Stomach (tissue), 9 donors: ENCODE results near the gene STARD7. TPM values are rescaled to one million over a fixed set of nuclear protein-coding genes. Genes with fewer than 3 reads are reported as not detected.
"Not testable (repeated sequence)": the region's sequence is repeated elsewhere in the genome, so short reads cannot be mapped to it uniquely, and the experiment has no call there.

Experiments used
- DNase-seq, 2 donors: peaks; one replicate each; pipeline versions ENCODE4 v3.0.0 to v3.0.0-alpha.2; 2013 to 2019
- H3K27ac ChIP-seq, 5 donors: fragments of 200-600 bp in 4 of 5; sonication (generic) in 4 of 5; one replicate each; pipeline ENCODE4 v1.5.1; 2013 to 2019; ENCODE audit warnings: mild to moderate bottlenecking in 1 of 5, moderate library complexity in 1 of 5
- H3K27me3 ChIP-seq, 3 donors: fragments of 200-600 bp; sonication (generic); one replicate each; pipeline ENCODE4 v1.5.1; 2017 to 2019; ENCODE audit warnings: mixed run types in 1 of 3
- H3K36me3 ChIP-seq, 4 donors: fragments of 200-600 bp; sonication (generic); 1 replicate in 3 of 4; 2 replicates in 1 of 4; pipeline ENCODE4 v1.5.1; 2016 to 2019
- H3K4me1 ChIP-seq, 4 donors: fragments of 200-600 bp; sonication (generic); one replicate each; pipeline ENCODE4 v1.5.1; 2016 to 2019
- H3K4me3 ChIP-seq, 4 donors: fragments of 200-600 bp; sonication (generic) in 3 of 4; one replicate each; pipeline ENCODE4 v1.5.1; 2016 to 2019; ENCODE audit warnings: mild to moderate bottlenecking in 1 of 4
- H3K9me3 ChIP-seq, 4 donors: fragments of 200-600 bp; sonication (generic); one replicate each; pipeline ENCODE4 v1.5.1; 2016 to 2019
- EP300 ChIP-seq: sonication (generic); formaldehyde crosslinking; IDR thresholded peaks from one replicate; pipeline ENCODE4 v1.6.1; 2017; ENCODE audit warnings: antibody characterized with exemption
- POLR2A ChIP-seq, 4 donors: fragments of 450-650 bp; IDR thresholded peaks; one replicate each; pipeline ENCODE4 v1.6.1; 2016; ENCODE audit warnings: antibody characterized with exemption in 4 of 4, control low read depth in 2 of 4, mild to moderate bottlenecking in 1 of 4, moderate library complexity in 1 of 4
- POLR2AphosphoS5 ChIP-seq, 3 donors: sonication (generic); formaldehyde crosslinking; IDR thresholded peaks; one replicate each; pipeline ENCODE4 v1.6.1; 2016; ENCODE audit warnings: antibody characterized with exemption in 3 of 3
- WGBS, 5 donors: extraction: QIAGEN DNeasy Blood & Tissue Kit in 3 of 5; methylation state at CpG; one replicate each; pipeline versions ENCODE4 v1.1.5 to v1.1.7; 2013 to 2018; 5-methylcytosine and 5-hydroxymethylcytosine counted together
- intact Hi-C: fragments of 100-400 bp; cut with DNase I; formaldehyde crosslinking; loops from one replicate; pipeline ENCODE4 v1.15.1; 2023; ENCODE audit warnings: low total_unique reads
- polyA plus RNA-seq, 3 donors: library from polyadenylated mRNA; stranded (reverse); fragments of 200-250 nt; gene quantifications; one replicate each; pipeline ENCODE4 v1.2.3, GENCODE V29; 2013
- total RNA-seq, 5 donors: library from RNA; depleted of rRNA; stranded (reverse); fragments of >200 nt; gene quantifications; one replicate each; pipeline versions ENCODE4 v1.1.0 to v1.2.3, GENCODE V29; 2014 to 2016
- TF ChIP-seq, protein P1 (sequence below), 7 experiments: fragments of 450-650 bp in 4 of 7; fragments of 200-600 bp in 3 of 7; sonication (generic) in 3 of 7; IDR thresholded peaks; one replicate each; pipeline ENCODE4 v1.5.1; 2016 to 2019; ENCODE audit warnings: antibody characterized with exemption in 7 of 7, control low read depth in 2 of 7, mild to moderate bottlenecking in 1 of 7
- donor health status: healthy with polysubstance abuse.
- donor health status: Bipolar disorder and iron deficiency.
- donor health status: healthy.

STARD7 gene
- total and polyA plus RNA-seq, 8 donors: 30.3 to 165 (median 48.7) TPM

DNA sequence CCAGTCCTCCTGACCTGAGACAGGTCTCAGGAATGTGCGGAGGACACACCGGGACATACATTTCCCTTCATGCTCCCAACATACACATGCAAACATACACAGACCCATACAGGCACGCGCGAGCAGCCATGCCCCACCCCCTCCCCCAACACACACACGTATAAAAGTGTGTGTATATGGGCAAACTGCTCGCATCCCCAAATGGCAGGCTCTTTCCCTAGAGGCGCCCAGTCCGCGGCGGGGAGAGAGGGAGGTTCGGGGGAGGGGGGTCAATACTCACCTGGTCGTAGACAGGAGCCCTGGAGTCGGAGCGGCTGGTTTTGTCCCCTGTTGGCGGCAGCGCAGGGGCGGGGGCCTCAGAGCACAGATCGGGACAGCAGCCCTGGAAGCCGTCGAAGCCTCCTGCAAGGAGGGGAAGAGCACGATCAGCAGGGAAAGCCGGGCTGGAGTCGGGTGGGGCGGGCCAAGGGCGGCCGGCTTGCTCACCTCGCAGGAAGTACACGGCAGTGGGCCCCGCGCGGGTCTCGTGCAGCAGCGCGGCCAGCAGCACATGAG is 64.1 kb downstream of the STARD7 start:
- TF ChIP-seq EP300 (no peak), POLR2A (IDR thresholded peaks at IDR 0.05) (no peak), POLR2AphosphoS5 (IDR thresholded peaks at IDR 0.05) (no peak)
- TF ChIP-seq, protein P1, sequence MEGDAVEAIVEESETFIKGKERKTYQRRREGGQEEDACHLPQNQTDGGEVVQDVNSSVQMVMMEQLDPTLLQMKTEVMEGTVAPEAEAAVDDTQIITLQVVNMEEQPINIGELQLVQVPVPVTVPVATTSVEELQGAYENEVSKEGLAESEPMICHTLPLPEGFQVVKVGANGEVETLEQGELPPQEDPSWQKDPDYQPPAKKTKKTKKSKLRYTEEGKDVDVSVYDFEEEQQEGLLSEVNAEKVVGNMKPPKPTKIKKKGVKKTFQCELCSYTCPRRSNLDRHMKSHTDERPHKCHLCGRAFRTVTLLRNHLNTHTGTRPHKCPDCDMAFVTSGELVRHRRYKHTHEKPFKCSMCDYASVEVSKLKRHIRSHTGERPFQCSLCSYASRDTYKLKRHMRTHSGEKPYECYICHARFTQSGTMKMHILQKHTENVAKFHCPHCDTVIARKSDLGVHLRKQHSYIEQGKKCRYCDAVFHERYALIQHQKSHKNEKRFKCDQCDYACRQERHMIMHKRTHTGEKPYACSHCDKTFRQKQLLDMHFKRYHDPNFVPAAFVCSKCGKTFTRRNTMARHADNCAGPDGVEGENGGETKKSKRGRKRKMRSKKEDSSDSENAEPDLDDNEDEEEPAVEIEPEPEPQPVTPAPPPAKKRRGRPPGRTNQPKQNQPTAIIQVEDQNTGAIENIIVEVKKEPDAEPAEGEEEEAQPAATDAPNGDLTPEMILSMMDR (IDR thresholded peaks at IDR 0.05): no peak
- H3K4me3 ChIP-seq: peak overlapping the region; percentile 54 to 68 (median 64)
- no peaks in the 10 kb centered on the region for H3K36me3 ChIP-seq
- peaks cover 14 to 55% (median 37%) of the 10 kb centered on the region in 4 donors for H3K4me1 ChIP-seq
- no peak for DNase-seq
- no peaks in the 10 kb centered on the region for H3K27me3 ChIP-seq
- WGBS, 5 donors: 2 to 11% (median 4%) methylated on average over 29 to 35 of the region's 35 CpGs
- H3K27ac ChIP-seq: peak overlapping the region; percentile 39 to 83 (median 67)
- intact Hi-C loops: no loop called here
- no peaks in the 10 kb centered on the region for H3K9me3 ChIP-seq

DNA sequence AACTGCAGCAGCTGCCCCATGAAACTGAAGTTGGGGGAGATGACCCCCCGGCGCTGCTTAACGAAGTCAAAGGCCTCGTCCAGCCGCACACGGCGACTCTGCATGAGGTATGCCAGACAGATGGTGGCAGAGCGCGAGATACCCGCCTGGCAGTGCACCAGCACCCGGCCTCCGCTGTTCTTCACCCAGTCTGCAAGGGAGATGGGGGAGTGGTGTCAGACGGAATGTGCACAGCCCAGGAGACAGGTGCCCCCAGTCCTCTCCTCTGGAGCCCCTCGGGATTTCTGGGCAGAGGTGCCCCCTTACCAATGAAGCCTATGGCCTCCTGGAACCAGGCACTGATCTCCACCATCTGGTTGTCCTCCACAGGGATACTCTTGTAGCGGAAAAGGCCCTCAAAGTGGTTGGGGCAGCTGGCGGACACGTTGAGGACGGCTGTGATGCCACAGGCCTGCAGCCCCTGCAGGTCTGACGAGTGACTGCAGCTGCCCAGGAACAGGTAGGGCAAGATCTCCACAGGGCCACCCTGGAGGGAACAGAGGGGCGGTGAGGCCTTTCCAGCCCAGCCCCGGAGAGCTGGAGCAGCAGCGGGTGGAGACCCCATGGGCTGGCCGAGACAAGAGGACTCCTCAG is 64.7 kb downstream of the STARD7 start:
- Histone ChIP-seq H3K27me3 (no peaks in the 10 kb centered on the region), H3K9me3 (no peaks in the 10 kb centered on the region), H3K4me1 (peaks cover 14 to 54% (median 38%) of the 10 kb centered on the region in 4 donors), H3K4me3 (peak overlapping the region; percentile 54 to 68 (median 64)), H3K27ac (peak overlapping the region in 2 of 5 donors; percentile 75 to 83), H3K36me3 (no peaks in the 10 kb centered on the region)
- intact Hi-C loops: no loop called here
- TF ChIP-seq POLR2AphosphoS5 (IDR thresholded peaks at IDR 0.05) (no peak), EP300 (no peak), POLR2A (IDR thresholded peaks at IDR 0.05) (no peak)
- TF ChIP-seq, protein P1 (IDR thresholded peaks at IDR 0.05): peak in 3 of 7 experiments; percentile 14 to 41 (median 16)
- 68 to 83% (median 73%) methylated on average over 6 to 23 of the region's 23 CpGs for WGBS, 5 donors
- peak; percentile 48 to 65 for DNase-seq

DNA sequence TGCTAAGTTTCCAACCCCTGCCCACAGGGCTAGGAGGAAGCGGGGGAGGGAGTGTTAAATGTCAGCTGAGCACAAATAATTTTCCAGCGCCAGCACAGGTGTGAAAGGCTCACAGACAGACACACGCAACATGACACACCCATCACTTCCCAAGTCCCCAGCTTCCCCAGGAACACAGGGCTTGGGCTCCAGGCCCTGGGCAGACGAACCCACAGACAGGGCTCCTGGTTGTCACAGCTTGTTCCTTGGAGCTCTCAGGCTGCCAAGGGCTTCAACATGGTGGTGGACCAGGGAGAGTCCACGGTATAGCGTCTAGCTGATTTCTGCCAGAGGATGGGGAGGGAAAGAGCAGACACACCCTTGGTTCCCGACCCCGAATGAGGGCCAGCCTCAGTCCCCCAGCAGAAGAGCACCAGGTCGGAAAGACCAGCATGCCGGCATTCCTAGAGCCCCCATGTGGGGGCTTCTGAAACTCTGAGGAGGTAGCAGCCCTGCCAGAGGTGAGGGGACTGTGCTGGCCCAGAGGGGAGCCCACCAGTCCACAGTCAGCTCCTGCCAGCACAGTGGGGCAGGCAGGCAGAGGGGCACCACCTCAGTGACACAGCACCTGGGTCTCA is 65.3 kb downstream of the STARD7 start:
- Histone ChIP-seq H3K9me3 (no peaks in the 10 kb centered on the region), H3K27me3 (peaks cover 0 to 4% (median 0%) of the 10 kb centered on the region in 3 donors), H3K4me1 (peaks cover 14 to 54% (median 37%) of the 10 kb centered on the region in 4 donors), H3K36me3 (no peaks in the 10 kb centered on the region), H3K4me3 (peak overlapping the region; percentile 54 to 68 (median 64)), H3K27ac (peak overlapping the region in 1 of 5 donors; percentile 75)
- WGBS, 5 donors: 75 to 82% (median 80%) methylated on average over 6 to 10 of the region's 10 CpGs
- no peak for DNase-seq
- TF ChIP-seq EP300 (no peak), POLR2A (IDR thresholded peaks at IDR 0.05) (no peak), POLR2AphosphoS5 (IDR thresholded peaks at IDR 0.05) (no peak)
- TF ChIP-seq, protein P1 (IDR thresholded peaks at IDR 0.05): no peak
- intact Hi-C loops: no loop called here

DNA sequence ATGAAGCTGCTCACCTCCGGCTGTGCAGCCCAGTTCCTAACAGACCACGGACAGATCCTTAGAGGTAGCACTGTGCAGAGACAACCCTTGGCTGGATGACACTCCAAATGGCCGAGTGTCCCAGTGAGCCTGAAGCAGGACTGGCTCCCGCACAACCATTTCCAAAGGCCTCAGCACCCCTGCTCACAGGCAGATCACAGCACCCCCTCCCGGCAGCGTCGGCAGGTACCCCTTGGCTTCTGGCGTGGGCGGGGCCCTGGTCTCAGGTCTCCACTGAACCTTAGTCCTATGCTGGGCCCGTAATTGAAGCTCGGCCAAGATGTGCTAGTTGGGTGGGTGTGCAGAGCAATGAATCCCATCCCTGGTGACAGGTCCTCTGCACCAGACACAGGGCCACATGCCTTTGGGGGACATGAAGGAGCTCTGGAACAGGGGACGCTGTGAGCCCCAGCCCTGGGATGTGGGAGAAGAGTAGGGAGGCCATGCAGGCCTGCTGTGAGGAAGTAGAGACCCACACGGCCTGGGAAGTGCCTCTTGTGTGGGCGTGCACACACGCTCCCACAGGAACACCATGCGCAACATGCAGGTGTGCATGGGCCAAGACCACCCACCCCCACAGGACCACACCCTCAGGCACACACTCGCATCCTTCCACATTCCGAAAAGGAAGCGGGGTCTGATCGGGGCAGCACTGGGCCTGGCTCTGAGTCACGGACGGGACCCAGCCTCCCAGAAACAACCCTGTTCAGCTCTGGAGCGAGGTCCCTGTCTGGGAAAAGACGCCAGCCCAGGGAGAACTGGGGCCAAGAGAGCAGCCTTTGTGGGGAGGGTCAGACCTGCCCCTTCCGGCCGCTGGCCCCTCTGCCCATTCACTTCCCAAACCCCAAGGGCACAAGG is 66.2 kb downstream of the STARD7 start:
- H3K36me3 ChIP-seq: no peaks in the 10 kb centered on the region
- no peak for DNase-seq
- no peaks in the 10 kb centered on the region for H3K9me3 ChIP-seq
- 85 to 89% (median 86%) methylated on average over 15 to 26 of the region's 26 CpGs for WGBS, 5 donors
- intact Hi-C loops: no loop called here
- peak overlapping the region in 1 of 5 donors; percentile 75 for H3K27ac ChIP-seq
- peak overlapping the region in 1 of 4 donors; percentile 68 for H3K4me3 ChIP-seq
- TF ChIP-seq EP300 (no peak), POLR2A (IDR thresholded peaks at IDR 0.05) (no peak), POLR2AphosphoS5 (IDR thresholded peaks at IDR 0.05) (no peak)
- TF ChIP-seq, protein P1 (IDR thresholded peaks at IDR 0.05): no peak
- peaks cover 14 to 50% (median 37%) of the 10 kb centered on the region in 4 donors for H3K4me1 ChIP-seq
- peaks cover 0 to 12% (median 0%) of the 10 kb centered on the region in 3 donors for H3K27me3 ChIP-seq

DNA sequence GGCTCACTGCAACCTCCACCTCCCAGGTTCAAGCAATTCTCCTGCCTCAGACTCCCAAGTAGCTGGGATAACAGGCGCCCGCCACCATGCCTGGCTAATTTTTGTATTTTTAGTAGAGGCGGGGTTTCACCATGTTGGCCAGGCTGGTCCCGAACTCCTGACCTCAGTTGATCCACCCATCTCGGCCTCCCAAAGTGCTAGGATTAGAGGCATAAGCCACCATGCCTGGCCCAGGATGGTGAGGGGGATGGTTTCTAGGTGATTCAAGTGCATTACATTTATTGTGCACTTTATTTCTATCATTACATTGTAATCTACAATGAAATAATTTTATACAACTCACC is 67.0 kb downstream of the STARD7 start:
- H3K9me3 ChIP-seq, H3K36me3 ChIP-seq, H3K4me3 ChIP-seq, DNase-seq, H3K27ac ChIP-seq, intact Hi-C loops: not testable (repeated sequence)
- Histone ChIP-seq H3K27me3 (peaks cover 0 to 16% (median 0%) of the 10 kb centered on the region in 3 donors), H3K4me1 (peaks cover 14 to 41% (median 33%) of the 10 kb centered on the region in 4 donors)
- 91 to 98% (median 95%) methylated on average over 5 of the region's 5 CpGs for WGBS, 5 donors
